ENCODE data around the gene HOXB1.

The HOXB1 gene

DNA sequence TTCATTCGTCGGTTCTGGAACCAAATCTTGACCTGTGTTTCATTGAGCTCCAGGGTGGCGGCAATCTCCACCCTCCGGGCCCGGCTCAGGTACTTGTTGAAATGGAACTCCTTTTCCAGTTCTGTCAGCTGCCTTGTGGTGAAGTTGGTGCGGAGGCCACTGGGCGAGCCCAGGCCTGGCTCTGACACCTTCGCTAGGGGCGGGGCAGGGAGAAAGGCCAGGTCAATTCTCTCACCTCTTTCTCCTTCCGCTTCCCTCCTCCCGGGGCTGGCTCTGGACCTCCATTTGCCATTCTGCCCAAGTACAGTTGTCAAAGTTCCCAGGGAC is 1.2 kb downstream of the HOXB1 start:
- TF ChIP-seq, protein P1, sequence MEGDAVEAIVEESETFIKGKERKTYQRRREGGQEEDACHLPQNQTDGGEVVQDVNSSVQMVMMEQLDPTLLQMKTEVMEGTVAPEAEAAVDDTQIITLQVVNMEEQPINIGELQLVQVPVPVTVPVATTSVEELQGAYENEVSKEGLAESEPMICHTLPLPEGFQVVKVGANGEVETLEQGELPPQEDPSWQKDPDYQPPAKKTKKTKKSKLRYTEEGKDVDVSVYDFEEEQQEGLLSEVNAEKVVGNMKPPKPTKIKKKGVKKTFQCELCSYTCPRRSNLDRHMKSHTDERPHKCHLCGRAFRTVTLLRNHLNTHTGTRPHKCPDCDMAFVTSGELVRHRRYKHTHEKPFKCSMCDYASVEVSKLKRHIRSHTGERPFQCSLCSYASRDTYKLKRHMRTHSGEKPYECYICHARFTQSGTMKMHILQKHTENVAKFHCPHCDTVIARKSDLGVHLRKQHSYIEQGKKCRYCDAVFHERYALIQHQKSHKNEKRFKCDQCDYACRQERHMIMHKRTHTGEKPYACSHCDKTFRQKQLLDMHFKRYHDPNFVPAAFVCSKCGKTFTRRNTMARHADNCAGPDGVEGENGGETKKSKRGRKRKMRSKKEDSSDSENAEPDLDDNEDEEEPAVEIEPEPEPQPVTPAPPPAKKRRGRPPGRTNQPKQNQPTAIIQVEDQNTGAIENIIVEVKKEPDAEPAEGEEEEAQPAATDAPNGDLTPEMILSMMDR (IDR thresholded peaks at IDR 0.05; ENCODE audit: insufficient read depth, missing control alignments), result no peak
- DNase-seq (ENCODE audit: insufficient read length, low spot score) (no peak), FAIRE-seq (no peak)

DNA sequence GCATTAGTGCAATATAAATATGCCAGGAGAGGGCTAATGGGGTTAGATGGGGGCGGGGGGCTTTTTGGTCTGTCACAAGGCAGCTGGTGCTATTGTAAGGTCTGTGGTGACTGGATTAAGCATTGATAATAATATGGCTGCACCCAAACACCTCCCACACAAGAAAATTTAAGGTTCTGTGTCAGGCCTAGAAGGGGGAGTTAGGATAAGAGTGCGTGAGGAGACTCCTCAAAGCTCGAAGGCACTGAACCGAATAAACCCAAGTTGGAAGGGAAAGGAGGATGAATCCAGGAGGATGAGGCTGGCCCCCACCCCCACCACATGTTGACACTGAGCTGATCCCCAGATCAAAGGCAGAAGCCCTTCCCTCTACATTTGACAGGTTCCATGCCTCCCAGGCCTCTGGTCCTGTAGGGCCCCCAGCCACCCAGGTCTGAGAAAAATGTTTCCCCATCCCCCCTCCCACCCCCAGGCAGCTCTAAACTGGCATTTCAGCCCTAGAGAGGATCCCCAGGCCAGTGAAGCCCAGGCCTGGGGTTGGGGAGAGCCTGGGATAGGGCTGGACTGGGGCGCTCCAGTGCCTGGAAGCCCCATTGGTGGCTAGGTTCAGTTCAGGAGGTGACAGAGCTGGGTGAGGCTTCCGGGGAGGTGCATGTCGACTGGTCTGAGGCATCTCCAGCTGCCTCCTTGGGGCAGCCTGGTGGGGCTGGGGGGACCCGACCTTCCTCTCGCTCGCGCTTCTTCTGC is 1.7 kb downstream of the HOXB1 start:
- FAIRE-seq, result no peak
- no peak for DNase-seq (ENCODE audit: insufficient read length, low spot score)
- TF ChIP-seq, protein P1 (IDR thresholded peaks at IDR 0.05; ENCODE audit: insufficient read depth, missing control alignments), result no peak

DNA sequence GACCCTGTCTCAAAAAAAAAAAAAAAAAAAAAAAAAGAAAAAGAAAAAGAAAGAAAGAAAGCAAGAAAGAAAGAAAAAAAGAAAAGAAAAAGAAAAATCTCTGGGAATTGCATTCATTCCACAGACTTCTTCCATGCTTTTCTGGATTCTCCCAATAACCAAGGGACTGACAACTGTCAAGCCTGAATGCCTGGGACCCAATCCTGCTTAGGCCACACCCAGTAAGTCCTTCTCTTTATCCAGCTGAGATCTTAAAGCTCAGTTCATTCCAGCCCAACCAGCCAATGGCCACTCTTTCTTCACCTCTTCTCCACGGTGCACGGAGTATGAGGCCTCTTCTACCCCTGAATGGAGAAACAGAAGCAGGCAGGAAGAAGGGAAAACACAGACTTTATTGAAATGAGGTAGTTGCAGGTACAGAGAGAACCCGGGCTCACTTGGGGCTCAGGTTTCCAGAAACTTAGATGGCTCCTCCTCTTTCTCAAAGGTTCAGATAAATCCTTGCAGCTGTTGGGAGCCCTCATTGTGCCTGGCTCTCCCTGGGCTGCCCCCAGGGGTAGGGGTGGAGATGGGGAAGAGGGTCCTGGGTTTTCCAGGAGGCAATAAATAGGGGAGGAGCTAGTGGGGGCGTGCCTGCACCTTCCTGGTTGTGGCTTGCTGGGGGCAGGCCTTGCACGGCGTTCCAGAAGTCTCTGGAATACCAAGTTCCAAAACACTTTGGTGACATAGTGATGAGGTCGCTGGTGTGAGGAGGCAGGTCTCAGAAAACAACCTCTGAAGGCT is 2.5 kb downstream of the HOXB1 start:
- FAIRE-seq (no peak), DNase-seq (ENCODE audit: insufficient read length, low spot score) (no peak)
- TF ChIP-seq, protein P1 (IDR thresholded peaks at IDR 0.05; ENCODE audit: insufficient read depth, missing control alignments), result no peak

DNA sequence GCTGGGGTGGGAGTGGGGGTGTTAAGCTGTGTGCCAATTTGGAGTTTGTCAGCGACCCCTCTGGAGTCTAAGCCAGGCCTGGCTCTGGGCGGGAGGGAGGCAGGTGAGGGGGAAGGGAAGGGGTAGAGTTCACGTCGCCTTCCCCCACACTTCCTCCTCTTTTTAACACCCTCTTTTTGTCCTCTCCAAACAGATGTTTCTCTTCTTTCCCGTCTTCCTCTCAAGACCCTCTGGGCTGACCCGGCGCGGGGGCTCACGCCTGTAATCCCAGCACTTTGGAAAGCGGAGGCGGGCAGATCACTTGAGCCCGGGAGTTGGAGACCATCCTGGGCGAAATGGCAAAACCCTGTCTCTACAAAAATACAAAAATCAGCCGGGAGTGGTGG is 3.3 kb downstream of the HOXB1 start:
- TF ChIP-seq, protein P1 (IDR thresholded peaks at IDR 0.05; ENCODE audit: insufficient read depth, missing control alignments), result no peak
- FAIRE-seq (no peak), DNase-seq (ENCODE audit: insufficient read length, low spot score) (no peak)

DNA sequence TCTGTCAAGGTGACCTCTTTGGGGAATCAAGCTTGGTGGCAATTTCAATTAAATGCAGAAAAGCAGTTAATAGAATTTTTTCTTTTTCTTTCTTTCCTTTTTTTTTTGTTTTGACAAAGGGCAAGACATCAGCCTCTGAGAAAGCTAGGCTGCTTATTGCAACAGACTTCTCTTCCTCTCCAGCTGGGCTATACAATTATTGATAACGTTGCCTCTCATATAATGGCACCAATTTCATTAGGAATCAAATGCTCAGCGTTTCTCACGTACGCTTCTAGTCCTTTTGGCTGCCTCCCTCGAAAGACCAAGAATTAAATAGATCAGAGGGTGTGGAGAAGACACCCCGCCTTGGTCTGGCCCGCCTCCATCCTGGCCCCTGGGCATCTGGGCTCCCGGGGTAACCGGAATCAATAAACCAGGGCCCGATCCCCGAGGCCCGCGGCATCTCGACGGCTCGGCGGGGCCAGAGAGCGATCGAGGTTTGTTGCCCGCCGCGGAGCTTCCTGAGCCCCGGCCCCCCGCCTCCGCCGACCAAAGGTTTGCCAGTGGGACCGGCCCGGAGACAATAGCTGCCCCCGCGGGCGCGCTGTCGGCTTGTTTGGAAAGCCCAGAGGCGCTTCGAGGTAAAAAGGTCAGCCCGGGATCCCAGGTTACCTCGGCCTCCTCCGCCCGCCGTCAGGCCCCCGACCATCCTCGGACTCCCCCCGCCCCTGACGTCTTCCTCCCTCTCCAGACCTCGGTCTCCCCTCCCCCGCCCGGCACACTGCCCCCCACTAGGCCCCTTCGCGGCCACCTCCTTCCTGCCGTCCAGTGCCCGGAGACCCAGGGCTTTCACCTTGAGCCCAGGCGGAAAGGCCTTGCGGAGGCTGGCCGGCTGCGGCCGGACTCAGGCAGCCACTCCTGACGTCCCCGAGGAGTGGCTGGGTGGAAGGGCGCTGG is 3.9 kb downstream of the HOXB1 start:
- FAIRE-seq (no peak), DNase-seq (ENCODE audit: insufficient read length, low spot score) (no peak)
- TF ChIP-seq, protein P1 (IDR thresholded peaks at IDR 0.05; ENCODE audit: insufficient read depth, missing control alignments), result no peak

DNA sequence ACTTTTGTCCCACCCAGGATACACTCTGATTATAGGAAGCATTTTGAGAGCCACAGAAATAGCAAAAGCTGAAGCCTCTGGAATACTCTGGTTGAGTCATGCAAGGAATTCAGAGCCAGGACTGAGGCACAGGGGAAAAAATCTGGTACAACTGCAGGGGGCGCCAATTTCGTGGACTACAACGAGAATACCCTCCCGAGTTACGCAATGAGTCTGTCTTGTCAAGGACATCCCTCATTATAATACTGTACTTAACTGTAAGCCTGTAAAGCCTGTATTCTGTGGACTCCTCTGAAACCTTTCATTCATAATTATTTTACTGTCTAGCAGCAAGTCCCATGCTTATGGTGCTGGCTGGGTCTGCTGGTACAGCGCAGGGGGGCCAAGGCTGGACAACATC is 7.8 kb downstream of the HOXB1 start:
- no peak for FAIRE-seq
- no peak for DNase-seq (ENCODE audit: insufficient read length, low spot score)
- TF ChIP-seq, protein P1 (IDR thresholded peaks at IDR 0.05; ENCODE audit: insufficient read depth, missing control alignments), result no peak
